Posterior vena cava (tissue), 2 donors: ENCODE data around the gene HOXC10. TPM values are rescaled to one million over a fixed set of nuclear protein-coding genes. Genes with fewer than 3 reads are reported as not detected.

ENCODE experiments used
- DNase-seq: peaks from one replicate; pipeline ENCODE4 v3.0.0-alpha.2; 2020; ENCODE audit warnings: low spot score
- intact Hi-C, 2 donors: fragments of 100-400 bp; cut with DNase I; formaldehyde crosslinking; loops; one replicate each; pipeline versions ENCODE4 v1.14.1 to v1.14.2; 2022 to 2023
- total RNA-seq, 2 donors: library from RNA; stranded (reverse); fragmentation: NEBNext Ultra II Directional; extraction: Animal tissue kit (Norgen Biotek cat#: 25700); gene quantifications; one replicate each; pipeline ENCODE4 v1.2.1, GENCODE V29; 2021
- donor health status: DM: yes; HTN: yes; CAD: no.
- donor health status: DM: yes; HTN: yes; CAD: no.

Gene HOXC10
- total RNA-seq, 2 donors from 2014 or later, result 27.9 to 35.5 TPM

GRCh38 chr12:53973236-53974042 lies 11.5 kb upstream of the HOXC10 start:
- intact Hi-C loops, result loop anchor here in 1 of 2 donors (10.0 kb wide), 1 partner anchor 199 kb away; no protein-coding TSS in a partner anchor
- no peak for DNase-seq

GRCh38 chr12:53974084-53975063 lies 10.6 kb upstream of the HOXC10 start, which contains the start of gene HOTAIR:
Gene HOTAIR (minus strand): TSS chr12:53974954.
- intact Hi-C loops, result loop anchor here in 1 of 2 donors (10.0 kb wide), 1 partner anchor 200 kb away; no protein-coding TSS in a partner anchor
- DNase-seq, result no peak

DNA sequence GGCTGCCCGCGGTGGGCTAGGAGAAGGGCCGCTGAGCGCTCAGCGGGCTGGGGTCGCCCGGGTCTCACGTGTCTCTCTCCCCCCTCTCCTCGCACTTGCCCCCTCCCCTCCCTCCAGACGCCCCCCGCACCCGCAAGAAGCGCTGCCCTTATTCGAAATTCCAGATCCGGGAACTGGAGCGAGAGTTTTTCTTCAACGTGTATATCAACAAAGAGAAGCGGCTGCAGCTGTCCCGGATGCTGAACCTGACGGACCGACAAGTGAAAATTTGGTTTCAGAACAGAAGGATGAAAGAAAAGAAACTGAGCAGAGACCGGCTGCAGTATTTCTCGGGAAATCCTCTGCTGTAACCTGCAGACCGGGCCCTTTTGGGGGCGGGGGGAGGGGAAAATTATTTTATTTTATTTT lies 9.9 kb upstream of the HOXC10 start:
- no peak for DNase-seq
- intact Hi-C loops, result loop anchor here in 1 of 2 donors (10.0 kb wide), 1 partner anchor 200 kb away; no protein-coding TSS in a partner anchor

DNA sequence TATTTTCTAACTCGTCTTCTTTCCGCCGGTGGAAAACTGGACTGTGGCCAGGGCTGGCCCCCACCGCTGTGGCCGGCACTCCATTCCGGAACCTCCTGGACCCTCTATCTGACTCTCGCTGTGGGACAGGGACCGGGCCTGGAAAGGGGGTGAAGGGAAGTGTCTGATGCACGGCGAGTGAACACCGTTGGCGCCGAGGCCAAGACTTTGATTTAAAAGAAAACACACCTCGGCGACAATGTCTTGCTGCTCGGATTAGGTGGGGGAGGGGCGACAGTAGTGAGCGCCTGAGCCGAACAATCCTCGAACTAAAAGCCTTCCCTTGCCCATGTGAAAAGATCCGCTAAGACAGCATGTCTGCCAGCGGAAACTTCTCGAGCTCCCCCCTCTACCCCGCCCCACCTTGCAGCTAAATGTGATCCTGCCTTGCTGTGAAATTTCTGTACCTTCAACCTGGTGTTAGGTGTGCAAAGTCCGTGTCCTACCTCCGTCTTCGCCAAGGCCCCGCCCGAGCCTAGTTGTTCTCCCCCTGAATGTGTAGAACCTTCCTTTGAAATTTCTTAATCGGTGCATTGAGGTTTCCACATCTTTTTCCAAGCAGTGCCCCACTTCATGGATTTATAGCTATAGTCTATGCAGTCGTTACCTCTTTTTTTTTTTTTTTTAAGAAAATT lies 9.3 kb upstream of the HOXC10 start:
- intact Hi-C loops, result loop anchor here in 1 of 2 donors (10.0 kb wide), 1 partner anchor 201 kb away; no protein-coding TSS in a partner anchor
- DNase-seq, result no peak

GRCh38 chr12:53976172-53976822 lies 8.6 kb upstream of the HOXC10 start:
- intact Hi-C loops, result loop anchor here in 1 of 2 donors (10.0 kb wide), 1 partner anchor 201 kb away; no protein-coding TSS in a partner anchor
- DNase-seq, result no peak

DNA sequence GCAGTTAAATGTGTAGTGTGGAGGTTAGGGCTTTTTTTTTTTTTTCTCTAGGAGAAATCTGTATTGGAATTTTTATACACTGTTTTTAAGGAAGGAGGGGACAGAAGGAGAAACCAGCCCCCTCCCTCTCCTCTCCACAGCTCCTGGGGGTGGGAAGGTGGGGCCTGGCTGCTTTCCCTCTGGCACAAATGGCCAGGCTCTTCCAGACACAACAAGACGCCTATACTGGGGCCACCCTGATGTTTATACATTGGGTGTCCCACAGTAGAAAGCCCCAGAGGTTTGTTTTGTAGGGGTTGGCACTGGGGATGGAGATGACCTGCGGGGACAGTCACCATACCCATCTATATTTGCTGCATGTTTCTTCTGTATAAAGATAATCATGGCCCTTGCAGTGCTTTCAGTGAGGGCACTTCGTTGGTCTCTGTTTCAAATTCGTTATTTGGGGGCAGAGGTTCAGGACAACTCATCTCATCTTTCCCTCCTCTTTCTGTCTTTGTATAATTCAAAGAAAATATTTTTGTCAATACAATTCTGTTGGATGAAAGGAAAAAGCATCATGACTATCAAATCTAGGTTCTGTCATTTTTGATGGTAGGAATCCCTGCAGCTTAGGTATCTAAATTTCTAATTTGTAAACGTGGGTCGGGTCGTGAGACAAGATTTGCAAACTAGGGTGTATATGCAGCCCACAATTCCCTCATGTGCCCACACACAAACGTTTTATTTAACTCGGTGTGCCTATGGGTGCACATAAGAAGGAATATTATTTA lies 7.9 kb upstream of the HOXC10 start:
- no peak for DNase-seq
- intact Hi-C loops, result loop anchor here in 1 of 2 donors (10.0 kb wide), 1 partner anchor 202 kb away; no protein-coding TSS in a partner anchor

- intact Hi-C loops, result loop anchor here in 1 of 2 donors (10.0 kb wide), 1 partner anchor 203 kb away; no protein-coding TSS in a partner anchor
- DNase-seq, result no peak
Observed at GRCh38 chr12:53977596-53978445, 7.1 kb upstream of the HOXC10 start.

- no peak for DNase-seq
- intact Hi-C loops, result loop anchor here in 1 of 2 donors (10.0 kb wide), 1 partner anchor 204 kb away; no protein-coding TSS in a partner anchor
Observed at GRCh38 chr12:53978477-53979356, 6.2 kb upstream of the HOXC10 start.

DNA sequence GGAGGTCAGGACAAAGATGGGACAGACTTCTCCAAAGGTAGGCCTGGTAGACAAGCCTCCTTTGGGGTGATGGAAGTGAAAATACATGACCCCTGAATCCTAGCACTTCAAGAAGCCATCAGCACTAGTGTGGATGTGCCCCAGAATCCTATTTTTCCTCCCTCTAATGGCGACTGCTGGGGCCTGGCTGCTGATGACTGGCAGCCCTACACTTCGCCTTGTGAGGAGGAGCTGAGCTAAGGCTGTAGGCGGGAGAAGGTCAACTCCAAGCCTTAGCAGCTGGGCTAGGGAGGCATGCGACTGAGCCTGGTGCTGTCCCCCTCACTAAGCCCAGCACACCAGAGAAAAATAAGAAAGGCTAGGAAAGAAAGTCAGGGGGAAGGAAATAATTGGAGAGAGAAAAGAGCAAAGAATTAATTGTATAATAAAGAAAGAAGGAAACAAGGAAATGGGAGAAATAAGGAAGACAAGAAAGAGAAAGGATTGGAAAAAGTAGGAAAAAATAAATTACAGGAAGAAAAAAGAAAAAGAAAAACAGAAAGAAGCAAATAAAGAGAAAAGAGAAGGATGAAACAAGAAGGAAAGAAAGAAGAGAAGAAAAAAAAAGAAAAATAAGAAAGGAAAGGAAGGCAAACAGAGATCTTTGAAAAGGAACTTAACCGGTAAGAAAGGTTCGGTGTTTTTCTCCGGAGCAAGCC lies 4.7 kb upstream of the HOXC10 start:
- DNase-seq, result no peak
- intact Hi-C loops, result loop anchor here (5.0 to 10.0 kb wide), 2 partner anchors 232 to 395 kb away; no protein-coding TSS in a partner anchor

DNA sequence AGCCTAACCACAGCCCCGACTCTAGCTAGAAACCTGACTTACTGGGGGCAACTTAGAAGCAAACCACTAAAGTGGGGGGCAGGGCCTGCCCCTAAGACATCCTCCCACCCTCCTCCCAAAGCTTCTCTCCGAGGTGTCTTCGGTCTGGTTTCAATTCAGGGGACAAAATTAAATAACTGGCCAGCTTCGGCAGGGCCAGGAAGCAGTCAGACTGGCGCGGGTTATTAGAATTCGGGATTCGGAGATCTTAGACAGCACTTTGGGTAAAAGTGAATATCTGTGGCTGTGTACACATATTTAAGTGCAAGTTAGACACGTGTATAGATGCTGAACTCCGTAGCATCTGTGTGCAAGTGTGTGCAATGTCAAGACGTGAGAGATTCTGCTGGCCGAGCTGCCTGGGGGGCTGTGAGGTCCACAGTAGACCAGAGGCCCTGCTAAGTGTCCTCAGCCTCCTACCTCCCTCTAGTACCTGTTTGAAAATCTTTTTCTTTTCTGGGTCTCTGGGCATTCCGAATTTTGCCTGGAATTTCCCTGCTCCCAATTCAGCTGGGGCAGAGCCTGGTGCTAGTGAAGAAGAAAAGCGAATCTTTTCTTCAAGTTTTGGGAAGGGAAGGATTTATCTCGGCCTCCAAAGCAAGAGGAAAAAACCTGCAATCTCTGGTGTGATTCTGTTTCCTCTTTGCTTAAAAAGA lies 4.0 kb upstream of the HOXC10 start:
- intact Hi-C loops, result loop anchor here (5.0 to 10.0 kb wide), 2 partner anchors 231 to 394 kb away; no protein-coding TSS in a partner anchor
- no peak for DNase-seq

GRCh38 chr12:53981634-53982565 lies 3.0 kb upstream of the HOXC10 start:
- intact Hi-C loops, result loop anchor here (5.0 to 10.0 kb wide), 2 partner anchors 230 to 393 kb away; no protein-coding TSS in a partner anchor
- DNase-seq, result no peak

- DNase-seq, result no peak
- intact Hi-C loops, result loop anchor here (5.0 to 10.0 kb wide), 2 partner anchors 229 to 392 kb away; no protein-coding TSS in a partner anchor
Observed at GRCh38 chr12:53982648-53983567, 2.0 kb upstream of the HOXC10 start.
